GM23338 (cell line): ENCODE data around the gene APC2. TPM values are rescaled to one million over a fixed set of nuclear protein-coding genes. Genes with fewer than 3 reads are reported as not detected.
"Not testable (repeated sequence)": the region's sequence is repeated elsewhere in the genome, so short reads cannot be mapped to it uniquely, and the experiment has no call there.

ENCODE experiments used
- ATAC-seq: fragments of 200-7000 bp; cut with Tn5 transposase; 3 replicates; pipeline ENCODE4 v1.9.1; 2020
- DNase-seq: peaks from one replicate; pipeline ENCODE4 v3.0.0-alpha.2; 2015; ENCODE audit warnings: low spot score
- H2AFZ ChIP-seq: fragments of 200-600 bp; sonication (generic); 2 replicates; pipeline ENCODE4 v1.8.0; 2016; ENCODE audit warnings: antibody characterized with exemption, mild to moderate bottlenecking, moderate library complexity
- H3F3A ChIP-seq: fragments of 200-600 bp; sonication (generic); replicated peaks from 2 replicates; pipeline ENCODE4 v1.8.0; 2017; ENCODE audit warnings: antibody characterized with exemption, mixed run types, low read depth
- H3K27ac ChIP-seq: fragments of 200-600 bp; sonication (generic); 2 replicates; pipeline ENCODE4 v1.6.1; 2016; ENCODE audit warnings: low read depth
- H3K27me3 ChIP-seq: fragments of 200-600 bp; sonication (generic); 2 replicates; pipeline ENCODE4 v1.8.0; 2016; ENCODE audit warnings: mild to moderate bottlenecking, mixed run types, moderate library complexity; ENCODE audit not compliant: insufficient read depth
- H3K36me3 ChIP-seq: fragments of 200-600 bp; sonication (generic); 2 replicates; pipeline ENCODE4 v1.8.0; 2016; ENCODE audit warnings: mild to moderate bottlenecking; ENCODE audit not compliant: insufficient read depth
- H3K4me1 ChIP-seq: fragments of 200-600 bp; sonication (generic); 2 replicates; pipeline ENCODE4 v1.8.0; 2016; ENCODE audit warnings: mild to moderate bottlenecking, moderate library complexity; ENCODE audit not compliant: insufficient read depth
- H3K4me2 ChIP-seq: fragments of 200-600 bp; sonication (generic); 2 replicates; pipeline ENCODE4 v1.7.1; 2017; ENCODE audit warnings: mixed run types
- H3K4me3 ChIP-seq: fragments of 200-600 bp; sonication (generic); 2 replicates; pipeline ENCODE4 v1.6.1; 2016; ENCODE audit warnings: mixed run types
- H3K79me2 ChIP-seq: fragments of 200-600 bp; sonication (generic); replicated peaks from 2 replicates; pipeline ENCODE4 v1.8.0; 2017; ENCODE audit warnings: mild to moderate bottlenecking; ENCODE audit not compliant: insufficient read depth
- H3K9me2 ChIP-seq: fragments of 200-600 bp; sonication (generic); 2 replicates; pipeline ENCODE4 v1.8.0; 2017; ENCODE audit not compliant: insufficient read depth
- H4K20me1 ChIP-seq: fragments of 200-600 bp; sonication (generic); replicated peaks from 2 replicates; pipeline ENCODE4 v1.8.0; 2017; ENCODE audit warnings: mild to moderate bottlenecking; ENCODE audit not compliant: insufficient read depth
- H3K27ac Mint-ChIP-seq: 2 replicates; pipeline ENCODE4 v1.8.0; 2020; ENCODE audit warnings: inconsistent platforms, mild to moderate bottlenecking, moderate library complexity, mixed read lengths
- H3K27me3 Mint-ChIP-seq: 3 replicates; pipeline ENCODE4 v1.8.0; 2022; ENCODE audit warnings: low read depth, mild to moderate bottlenecking, moderate library complexity, mixed read lengths, inconsistent platforms; ENCODE audit not compliant: insufficient read depth, poor library complexity
- H3K36me3 Mint-ChIP-seq: 3 replicates; pipeline ENCODE4 v1.8.0; 2021; ENCODE audit warnings: low read depth, mild to moderate bottlenecking, inconsistent platforms, moderate library complexity, mixed read lengths
- H3K4me1 Mint-ChIP-seq: 3 replicates; pipeline ENCODE4 v1.8.0; 2020; ENCODE audit warnings: mild to moderate bottlenecking, inconsistent platforms, mixed read lengths
- H3K4me3 Mint-ChIP-seq: 3 replicates; pipeline ENCODE4 v1.8.0; 2021; ENCODE audit warnings: moderate library complexity, mild to moderate bottlenecking, inconsistent platforms, mixed read lengths
- H3K9me3 Mint-ChIP-seq: 3 replicates; pipeline ENCODE4 v1.8.0; 2020; ENCODE audit warnings: moderate library complexity, mild to moderate bottlenecking, inconsistent platforms, mixed read lengths
- CREB1 ChIP-seq: fragments of 250-450 bp; sonication (Bioruptor Pico); IDR thresholded peaks from 2 replicates; pipeline ENCODE4 v1.5.0; 2020; ENCODE audit warnings: low read depth, mild to moderate bottlenecking, moderate library complexity
- CTCF ChIP-seq, 2 experiments: fragments of 200-600 bp in 1 of 2; sonication (generic) in 1 of 2; conservative IDR thresholded peaks; 2 replicates each; pipeline versions ENCODE4 v1.5.1 to v1.6.1; 2016 to 2017; ENCODE audit warnings: antibody characterized with exemption in 2 of 2, low read depth in 2 of 2, mild to moderate bottlenecking in 2 of 2, moderate library complexity in 1 of 2
- ETS1 ChIP-seq: IDR thresholded peaks from 2 replicates; pipeline ENCODE4 v1.6.1; 2016; ENCODE audit warnings: antibody characterized with exemption
- POLR2AphosphoS5 ChIP-seq: IDR thresholded peaks from 2 replicates; pipeline ENCODE4 v1.6.1; 2016; ENCODE audit warnings: antibody characterized with exemption, low read depth
- STAT1 ChIP-seq: IDR thresholded peaks from one replicate; pipeline ENCODE4 v1.6.1; 2016; ENCODE audit warnings: antibody characterized with exemption; ENCODE audit not compliant: unreplicated experiment
- ZNF114 ChIP-seq: fragments of 250-450 bp; sonication (Bioruptor Pico); IDR thresholded peaks from 2 replicates; pipeline ENCODE4 v1.5.0; 2020; ENCODE audit warnings: mild to moderate bottlenecking, moderate library complexity
- ZNF331 ChIP-seq: fragments of 250-450 bp; sonication (Bioruptor Pico); IDR thresholded peaks from 2 replicates; pipeline ENCODE4 v1.5.0; 2020; ENCODE audit warnings: low read depth, mild to moderate bottlenecking, moderate library complexity
- ZNF462 ChIP-seq: fragments of 250-450 bp; sonication (Bioruptor Pico); IDR thresholded peaks from 2 replicates; pipeline ENCODE4 v1.5.0; 2020; ENCODE audit warnings: mild to moderate bottlenecking, moderate library complexity
- polyA plus RNA-seq: library from polyadenylated mRNA; unstranded; fragments of >200 nt; fragmentation: Nextera tagmentation; extraction: Ambion mirVana; gene quantifications from 2 replicates; pipeline ENCODE4 v1.2.1, GENCODE V29; 2016
- total RNA-seq: library from RNA; depleted of rRNA; stranded (reverse); fragments of >200 nt; shearing (Covaris generic); gene quantifications from 2 replicates; pipeline ENCODE4 v1.2.3, GENCODE V29; 2014

APC2 gene
- total and polyA plus RNA-seq, 2 experiments from 2014 or later = 1.4 to 18.3 TPM

- Mint-ChIP-seq H3K27me3 (peaks cover 44% of the 10 kb centered on the region), H3K27ac (peak overlapping the region; percentile 95), H3K4me3 (peak overlapping the region; percentile 97), H3K4me1 (peaks cover 20% of the 10 kb centered on the region), H3K36me3 (peaks cover 55% of the 10 kb centered on the region)
- not testable (repeated sequence) for H3K9me3 Mint-ChIP-seq, H3K27me3 ChIP-seq, ATAC-seq, H2AFZ ChIP-seq, H3K9me2 ChIP-seq, DNase-seq
- Histone ChIP-seq H3K4me3 (peak overlapping the region; percentile 97), H3F3A (peaks cover 80% of the 10 kb centered on the region), H4K20me1 (peaks cover 38% of the 10 kb centered on the region), H3K27ac (peak overlapping the region; percentile 80), H3K36me3 (peaks cover 24% of the 10 kb centered on the region), H3K4me2 (peak overlapping the region; percentile 98), H3K4me1 (peaks cover 16% of the 10 kb centered on the region; the same call in 1 of the 2 replicates), H3K79me2 (peaks cover 24% of the 10 kb centered on the region)
- TF ChIP-seq POLR2AphosphoS5 = peak; percentile 15; the same call in 1 of the 2 replicates
Observed at GRCh38 chr19:1439525-1440417, 10.2 kb upstream of the APC2 start.

GRCh38 chr19:1440418-1440801 lies 9.5 kb upstream of the APC2 start:
- ATAC-seq (no peak), DNase-seq (no peak)
- peaks cover 33% of the 10 kb centered on the region for H4K20me1 ChIP-seq
- H3K4me3 Mint-ChIP-seq = peak overlapping the region; percentile 97
- peaks cover 44% of the 10 kb centered on the region for H3K27me3 Mint-ChIP-seq
- peaks cover 20% of the 10 kb centered on the region for H3K4me1 Mint-ChIP-seq
- H3K27ac Mint-ChIP-seq = peak overlapping the region; percentile 59; the same call in 1 of the 2 replicates
- H3K9me3 Mint-ChIP-seq = no peaks in the 10 kb centered on the region; the same call in 2 of the 3 replicates
- H3K27ac ChIP-seq = peak overlapping the region; percentile 72
- H3K4me3 ChIP-seq = 0 out of 2 replicates have a peak overlapping the region, but pooled peaks have one; percentile 97
- no peak overlapping the region for H3K4me2 ChIP-seq
- no peaks in the 10 kb centered on the region for H3K27me3 ChIP-seq
- H3K9me2 ChIP-seq = no peaks in the 10 kb centered on the region
- H3K36me3 ChIP-seq = peaks cover 24% of the 10 kb centered on the region
- peaks cover 50% of the 10 kb centered on the region for H3K36me3 Mint-ChIP-seq
- H3K79me2 ChIP-seq = peaks cover 24% of the 10 kb centered on the region
- H3K4me1 ChIP-seq = peaks cover 16% of the 10 kb centered on the region; the same call in 1 of the 2 replicates
- peaks cover 77% of the 10 kb centered on the region for H3F3A ChIP-seq
- H2AFZ ChIP-seq = no peak overlapping the region
- TF ChIP-seq POLR2AphosphoS5 (no peak), STAT1 (no peak), ZNF114 (no peak), CTCF (conservative IDR thresholded peaks at IDR 0.05; ENCODE audit: low read depth in 2 of 2) (no peak), ETS1 (no peak), CREB1 (CRISPR knock-in tag) (no peak), ZNF331 (CRISPR knock-in tag) (no peak), ZNF462 (CRISPR knock-in tag) (no peak)
